ENCODE results near the gene SAG. TPM values are rescaled to one million over a fixed set of nuclear protein-coding genes. Genes with fewer than 3 reads are reported as not detected.

SAG gene
- total RNA-seq, 3 donors from 2014 or later: not detected

GRCh38 chr2:233360771-233361176, 53.2 kb downstream of the SAG start:
- H3K27ac ChIP-seq: no peak overlapping the region
- peaks cover 0 to 7% of the 10 kb centered on the region in 2 donors for H3K4me1 ChIP-seq
- no peaks in the 10 kb centered on the region for H3K36me3 ChIP-seq
- intact Hi-C loops (cut with DNase I; ENCODE audit: low total_unique reads): no loop called here
- H3K4me3 ChIP-seq: no peak overlapping the region
- no peaks in the 10 kb centered on the region for H3K27me3 ChIP-seq
- H3K9me3 ChIP-seq: peaks cover 0 to 8% of the 10 kb centered on the region in 2 donors
- TF ChIP-seq POLR2A (IDR thresholded peaks at IDR 0.05) (no peak), POLR2AphosphoS5 (IDR thresholded peaks at IDR 0.05) (no peak)
- TF ChIP-seq, protein P1, sequence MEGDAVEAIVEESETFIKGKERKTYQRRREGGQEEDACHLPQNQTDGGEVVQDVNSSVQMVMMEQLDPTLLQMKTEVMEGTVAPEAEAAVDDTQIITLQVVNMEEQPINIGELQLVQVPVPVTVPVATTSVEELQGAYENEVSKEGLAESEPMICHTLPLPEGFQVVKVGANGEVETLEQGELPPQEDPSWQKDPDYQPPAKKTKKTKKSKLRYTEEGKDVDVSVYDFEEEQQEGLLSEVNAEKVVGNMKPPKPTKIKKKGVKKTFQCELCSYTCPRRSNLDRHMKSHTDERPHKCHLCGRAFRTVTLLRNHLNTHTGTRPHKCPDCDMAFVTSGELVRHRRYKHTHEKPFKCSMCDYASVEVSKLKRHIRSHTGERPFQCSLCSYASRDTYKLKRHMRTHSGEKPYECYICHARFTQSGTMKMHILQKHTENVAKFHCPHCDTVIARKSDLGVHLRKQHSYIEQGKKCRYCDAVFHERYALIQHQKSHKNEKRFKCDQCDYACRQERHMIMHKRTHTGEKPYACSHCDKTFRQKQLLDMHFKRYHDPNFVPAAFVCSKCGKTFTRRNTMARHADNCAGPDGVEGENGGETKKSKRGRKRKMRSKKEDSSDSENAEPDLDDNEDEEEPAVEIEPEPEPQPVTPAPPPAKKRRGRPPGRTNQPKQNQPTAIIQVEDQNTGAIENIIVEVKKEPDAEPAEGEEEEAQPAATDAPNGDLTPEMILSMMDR (IDR thresholded peaks at IDR 0.05): no peak
- DNase-seq (ENCODE audit: low spot score in 2 of 2): no peak

DNA sequence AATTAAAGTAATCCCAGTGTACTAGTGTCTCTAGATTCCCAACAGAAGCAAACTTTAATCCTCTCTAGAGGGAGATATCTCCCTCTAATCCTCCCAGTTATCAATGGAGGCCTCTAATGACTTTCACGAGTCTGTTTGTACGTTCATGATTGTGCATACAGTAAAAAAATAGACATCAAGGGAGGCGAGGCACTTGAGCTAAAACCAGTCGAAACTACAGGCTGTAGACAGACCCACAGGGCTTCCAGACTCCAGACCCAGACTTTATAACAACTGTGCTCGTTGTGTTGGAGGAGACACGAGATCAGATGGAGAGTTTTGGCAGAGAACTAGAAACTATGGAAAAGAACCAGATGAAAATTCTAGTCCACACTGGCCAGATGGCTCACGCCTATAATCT, 53.7 kb downstream of the SAG start:
- intact Hi-C loops (cut with DNase I; ENCODE audit: low total_unique reads): no loop called here
- TF ChIP-seq POLR2A (IDR thresholded peaks at IDR 0.05): no peak
- TF ChIP-seq, protein P1 (IDR thresholded peaks at IDR 0.05): no peak
- no peak for TF ChIP-seq POLR2AphosphoS5 (IDR thresholded peaks at IDR 0.05)
- no peak for DNase-seq (ENCODE audit: low spot score in 2 of 2)
- H3K36me3 ChIP-seq: no peaks in the 10 kb centered on the region
- no peaks in the 10 kb centered on the region for H3K27me3 ChIP-seq
- H3K9me3 ChIP-seq: peaks cover 0 to 8% of the 10 kb centered on the region in 2 donors
- no peak overlapping the region for H3K4me3 ChIP-seq
- H3K27ac ChIP-seq: no peak overlapping the region
- H3K4me1 ChIP-seq: peaks cover 0 to 3% of the 10 kb centered on the region in 2 donors

GRCh38 chr2:233362742-233363141, 55.1 kb downstream of the SAG start:
- Histone ChIP-seq H3K27me3 (no peaks in the 10 kb centered on the region), H3K4me1 (no peaks in the 10 kb centered on the region), H3K4me3 (no peak overlapping the region), H3K27ac (no peak overlapping the region), H3K9me3 (peaks cover 0 to 8% of the 10 kb centered on the region in 2 donors), H3K36me3 (no peaks in the 10 kb centered on the region)
- TF ChIP-seq POLR2AphosphoS5 (IDR thresholded peaks at IDR 0.05) (no peak), POLR2A (IDR thresholded peaks at IDR 0.05) (no peak)
- TF ChIP-seq, protein P1 (IDR thresholded peaks at IDR 0.05): no peak
- DNase-seq (ENCODE audit: low spot score in 2 of 2): no peak
- intact Hi-C loops (cut with DNase I; ENCODE audit: low total_unique reads): no loop called here

GRCh38 chr2:233363744-233364235, 56.2 kb downstream of the SAG start:
- no peak for DNase-seq (ENCODE audit: low spot score in 2 of 2)
- TF ChIP-seq POLR2AphosphoS5 (IDR thresholded peaks at IDR 0.05) (no peak), POLR2A (IDR thresholded peaks at IDR 0.05) (no peak)
- TF ChIP-seq, protein P1 (IDR thresholded peaks at IDR 0.05): no peak
- Histone ChIP-seq H3K4me1 (no peaks in the 10 kb centered on the region), H3K9me3 (peaks cover 0 to 8% of the 10 kb centered on the region in 2 donors), H3K36me3 (no peaks in the 10 kb centered on the region), H3K27me3 (no peaks in the 10 kb centered on the region), H3K4me3 (no peak overlapping the region), H3K27ac (no peak overlapping the region)
- intact Hi-C loops (cut with DNase I; ENCODE audit: low total_unique reads): no loop called here

DNA sequence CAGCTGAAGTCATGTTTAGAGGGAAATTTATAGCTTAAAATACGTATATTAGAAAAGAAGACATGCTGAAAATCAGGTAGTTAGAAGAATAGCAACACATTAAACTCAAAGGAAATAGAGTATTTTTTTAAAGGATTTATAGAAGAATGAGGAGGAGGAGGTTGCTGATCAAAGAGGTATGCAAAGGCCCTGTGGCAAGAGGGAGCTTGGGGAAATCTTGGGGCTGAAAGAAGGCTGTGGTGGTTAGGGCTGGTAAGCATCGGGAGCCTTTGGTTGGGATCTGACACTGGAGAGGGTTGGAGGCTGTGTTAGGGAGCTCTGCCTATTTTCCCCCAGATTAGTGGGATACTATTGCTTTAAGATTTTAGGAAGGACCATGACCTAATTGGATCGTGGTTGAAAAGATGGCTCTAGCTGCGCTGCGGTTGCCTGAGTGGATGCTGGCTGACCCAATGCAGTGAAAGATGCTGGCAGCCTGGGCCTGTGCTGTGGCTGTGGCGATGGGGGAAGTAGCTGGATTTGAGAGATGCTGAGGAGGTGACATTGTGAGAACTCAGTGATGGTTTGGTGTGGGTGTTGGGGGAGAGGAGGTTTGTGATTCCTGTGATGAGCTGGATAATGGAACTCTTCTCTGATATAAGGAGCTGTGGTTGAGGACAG, 58.4 kb downstream of the SAG start:
- Histone ChIP-seq H3K27me3 (no peaks in the 10 kb centered on the region), H3K36me3 (no peaks in the 10 kb centered on the region), H3K9me3 (peaks cover 0 to 8% of the 10 kb centered on the region in 2 donors), H3K4me3 (no peak overlapping the region), H3K27ac (no peak overlapping the region), H3K4me1 (no peaks in the 10 kb centered on the region)
- TF ChIP-seq POLR2AphosphoS5 (IDR thresholded peaks at IDR 0.05) (no peak), POLR2A (IDR thresholded peaks at IDR 0.05) (no peak)
- TF ChIP-seq, protein P1 (IDR thresholded peaks at IDR 0.05): no peak
- no peak for DNase-seq (ENCODE audit: low spot score in 2 of 2)
- intact Hi-C loops (cut with DNase I; ENCODE audit: low total_unique reads): no loop called here

All from breast epithelium (tissue), 4 donors.